H9 (cell line): ENCODE measurements around the gene SUMO4. TPM values are rescaled to one million over a fixed set of nuclear protein-coding genes. Genes with fewer than 3 reads are reported as not detected.

Experiments
- DNase-seq: peaks from one replicate; pipeline ENCODE4 v3.0.0-alpha.2; 2017
- H2AFZ ChIP-seq: one replicate; pipeline ENCODE4 v1.6.1; 2013; ENCODE audit warnings: mild to moderate bottlenecking, low read length, control low read depth, moderate library complexity
- H2AK5ac ChIP-seq: 2 replicates; pipeline ENCODE4 v1.6.1; 2013; ENCODE audit warnings: low read length, control low read depth, mixed read lengths; ENCODE audit not compliant: insufficient read length
- H2BK120ac ChIP-seq: one replicate; pipeline ENCODE4 v1.6.1; 2013; ENCODE audit warnings: low read depth, mild to moderate bottlenecking, low read length, control low read depth, inconsistent platforms; ENCODE audit not compliant: poor library complexity, severe bottlenecking
- H2BK12ac ChIP-seq: 2 replicates; pipeline ENCODE4 v1.6.1; 2013; ENCODE audit warnings: low read length, control low read depth, mixed read lengths, low read depth; ENCODE audit not compliant: insufficient read length
- H2BK15ac ChIP-seq: 2 replicates; pipeline ENCODE4 v1.6.1; 2013; ENCODE audit warnings: low read depth, low read length, control low read depth
- H2BK20ac ChIP-seq: one replicate; pipeline ENCODE4 v1.6.1; 2013; ENCODE audit warnings: low read depth, mild to moderate bottlenecking, low read length, control low read depth, inconsistent platforms; ENCODE audit not compliant: poor library complexity, severe bottlenecking
- H2BK5ac ChIP-seq: 2 replicates; pipeline ENCODE4 v1.6.1; 2013; ENCODE audit warnings: low read length, control low read depth, mixed read lengths; ENCODE audit not compliant: insufficient read length
- H3K14ac ChIP-seq: 2 replicates; pipeline ENCODE4 v1.6.1; 2013; ENCODE audit warnings: low read length, control low read depth; ENCODE audit not compliant: insufficient read depth
- H3K18ac ChIP-seq: 2 replicates; pipeline ENCODE4 v1.6.1; 2013; ENCODE audit warnings: low read depth, mild to moderate bottlenecking, mixed read lengths, low read length, control low read depth; ENCODE audit not compliant: insufficient read length
- H3K23ac ChIP-seq: 2 replicates; pipeline ENCODE4 v1.6.1; 2013; ENCODE audit warnings: low read length, control low read depth, mixed read lengths, low read depth; ENCODE audit not compliant: insufficient read length
- H3K23me2 ChIP-seq: 2 replicates; pipeline ENCODE4 v1.6.1; 2013; ENCODE audit warnings: low read depth, mild to moderate bottlenecking, mixed read lengths, low read length, control low read depth; ENCODE audit not compliant: insufficient read length, poor library complexity, severe bottlenecking
- H3K27ac ChIP-seq: 2 replicates; pipeline ENCODE4 v1.5.1; 2013; ENCODE audit warnings: low read length, control low read depth, mixed read lengths, low read depth; ENCODE audit not compliant: insufficient read length
- H3K27me3 ChIP-seq: 2 replicates; pipeline ENCODE4 v1.6.1; 2013; ENCODE audit warnings: low read length, control low read depth, inconsistent platforms; ENCODE audit not compliant: insufficient read depth
- H3K4ac ChIP-seq: 2 replicates; pipeline ENCODE4 v1.6.1; 2013; ENCODE audit warnings: low read depth, mild to moderate bottlenecking, control low read depth, inconsistent platforms, low read length, moderate library complexity
- H3K4me1 ChIP-seq: 2 replicates; pipeline ENCODE4 v1.6.1; 2013; ENCODE audit warnings: low read length, control low read depth, inconsistent platforms; ENCODE audit not compliant: insufficient read depth
- H3K4me2 ChIP-seq: 2 replicates; pipeline ENCODE4 v1.6.1; 2013; ENCODE audit warnings: low read length, control low read depth, mixed read lengths; ENCODE audit not compliant: insufficient read length, insufficient read depth
- H3K56ac ChIP-seq: 2 replicates; pipeline ENCODE4 v1.6.1; 2013; ENCODE audit warnings: low read depth, mild to moderate bottlenecking, mixed read lengths, low read length, control low read depth; ENCODE audit not compliant: insufficient read length
- H3K79me1 ChIP-seq: 2 replicates; pipeline ENCODE4 v1.6.1; 2013; ENCODE audit warnings: low read depth, mild to moderate bottlenecking, moderate library complexity, low read length, control low read depth, inconsistent platforms; ENCODE audit not compliant: insufficient read depth, poor library complexity, severe bottlenecking
- H3K79me2 ChIP-seq: 2 replicates; pipeline ENCODE4 v1.6.1; 2013; ENCODE audit warnings: low read length, control low read depth, inconsistent platforms; ENCODE audit not compliant: insufficient read depth
- H3K9ac ChIP-seq: 2 replicates; pipeline ENCODE4 v1.6.1; 2013; ENCODE audit warnings: low read length, control low read depth, mixed read lengths; ENCODE audit not compliant: insufficient read length; ENCODE audit errors: extremely low read depth
- H3K9me3 ChIP-seq: one replicate; pipeline ENCODE4 v1.6.1; 2013; ENCODE audit warnings: low read depth, low read length, inconsistent platforms; ENCODE audit not compliant: control insufficient read depth
- H3T11ph ChIP-seq: one replicate; pipeline ENCODE4 v1.6.1; 2013; ENCODE audit warnings: mild to moderate bottlenecking, low read length, control low read depth, inconsistent platforms
- H4K20me1 ChIP-seq: one replicate; pipeline ENCODE4 v1.6.1; 2013; ENCODE audit not compliant: control insufficient read depth, insufficient read length, insufficient read depth
- H4K5ac ChIP-seq: 2 replicates; pipeline ENCODE4 v1.6.1; 2013; ENCODE audit warnings: low read depth, mild to moderate bottlenecking, mixed read lengths, low read length, control low read depth; ENCODE audit not compliant: insufficient read length
- H4K8ac ChIP-seq: replicated peaks from 2 replicates; pipeline ENCODE4 v1.6.1; 2013; ENCODE audit warnings: low read length, control low read depth, mixed read lengths, low read depth; ENCODE audit not compliant: insufficient read length
- H4K91ac ChIP-seq: 2 replicates; pipeline ENCODE4 v1.6.1; 2013; ENCODE audit warnings: low read depth, mild to moderate bottlenecking, moderate library complexity, mixed read lengths, low read length, control low read depth; ENCODE audit not compliant: insufficient read length
- H3K27ac Mint-ChIP-seq, 3 experiments: 2 replicates in 2 of 3; 3 replicates in 1 of 3; pipeline ENCODE4 v1.8.0; 2020 to 2021; ENCODE audit warnings: mixed read lengths in 3 of 3, mild to moderate bottlenecking in 1 of 3, moderate library complexity in 1 of 3
- H3K27me3 Mint-ChIP-seq: 2 replicates; pipeline ENCODE4 v1.8.0; 2021; ENCODE audit warnings: low read depth, mild to moderate bottlenecking, moderate library complexity, mixed read lengths
- H3K36me3 Mint-ChIP-seq, 3 experiments: 2 replicates in 2 of 3; 3 replicates in 1 of 3; pipeline ENCODE4 v1.8.0; 2020 to 2021; ENCODE audit warnings: low read depth in 3 of 3, mixed read lengths in 3 of 3; ENCODE audit not compliant: insufficient read depth in 1 of 3
- H3K4me1 Mint-ChIP-seq, 2 experiments: 2 replicates each; pipeline ENCODE4 v1.8.0; 2020; ENCODE audit warnings: mixed read lengths in 2 of 2
- H3K4me3 Mint-ChIP-seq, 2 experiments: 2 replicates in 1 of 2; 3 replicates in 1 of 2; pipeline ENCODE4 v1.8.0; 2020 to 2021; ENCODE audit warnings: mild to moderate bottlenecking in 2 of 2, mixed read lengths in 2 of 2, moderate library complexity in 1 of 2
- H3K9me3 Mint-ChIP-seq, 2 experiments: 2 replicates in 1 of 2; 3 replicates in 1 of 2; pipeline ENCODE4 v1.8.0; 2020; ENCODE audit warnings: mild to moderate bottlenecking in 2 of 2, mixed read lengths in 2 of 2, moderate library complexity in 1 of 2
- WGBS: extraction: QIAGEN DNeasy Blood & Tissue Kit; methylation state at CpG from one replicate; pipeline ENCODE4 v1.1.7; 2013; ENCODE audit warnings: missing lambda C conversion rate, low lambda C conversion rate, mixed read lengths; ENCODE audit not compliant: insufficient read length; ENCODE audit errors: extremely low coverage; 5-methylcytosine and 5-hydroxymethylcytosine counted together
- total RNA-seq: library from RNA; stranded (reverse); gene quantifications from 2 replicates; pipeline ENCODE4 v1.2.1, GENCODE V29; 2021
- TF ChIP-seq, protein P1 (sequence below): fragments of 200-600 bp; sonication (generic); conservative IDR thresholded peaks from 3 replicates; pipeline ENCODE4 v1.8.0; 2021; ENCODE audit warnings: antibody characterized with exemption, mild to moderate bottlenecking

Gene SUMO4
- total RNA-seq, 1 experiment from 2014 or later: 1.5 TPM

DNA sequence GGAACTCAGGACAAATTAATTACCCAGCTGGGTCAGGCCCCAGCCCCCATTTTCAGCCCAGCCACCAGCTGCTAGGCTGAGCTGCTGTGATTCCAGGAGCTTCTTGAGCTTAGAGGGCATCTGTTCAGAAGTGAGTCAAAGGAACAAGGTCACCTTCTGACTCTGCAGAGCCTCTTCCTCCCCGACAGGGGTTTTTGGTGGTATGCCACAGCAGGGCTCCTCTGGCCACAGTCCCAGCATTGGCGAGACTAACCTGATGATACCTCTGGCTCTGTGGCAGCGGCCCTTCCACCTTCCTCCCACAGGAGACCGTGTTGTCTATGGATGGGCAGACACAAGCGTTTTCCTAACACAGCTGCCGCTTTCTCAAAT lies 45.0 kb downstream of the SUMO4 start:
- whole genome bisulfite sequencing: no CpG with 5 or more reads among the region's 6 CpGs

More for the DNA sequence above, 45.0 kb downstream of the SUMO4 start:
- no peak overlapping the region for H3K56ac ChIP-seq
- H2AK5ac ChIP-seq: no peak overlapping the region
- Mint-ChIP-seq H3K4me1 (peaks cover 0 to 5% of the 10 kb centered on the region in 2 experiments; a peak in 1 of 4 replicates), H3K4me3 (no peak overlapping the region), H3K36me3 (no peaks in the 10 kb centered on the region), H3K27ac (no peak overlapping the region), H3K9me3 (peaks cover 0 to 3% of the 10 kb centered on the region in 2 experiments; a peak in 3 of 5 replicates), H3K27me3 (peaks cover 19% of the 10 kb centered on the region)
- H3K27me3 ChIP-seq: peaks cover 4% of the 10 kb centered on the region; the same call in 1 of the 2 replicates
- no peak overlapping the region for H2AFZ ChIP-seq
- H2BK5ac ChIP-seq: no peak overlapping the region
- H4K8ac ChIP-seq: no peak overlapping the region
- no peak overlapping the region for H3K4me2 ChIP-seq
- no peak overlapping the region for H3K27ac ChIP-seq
- no peak overlapping the region for H2BK15ac ChIP-seq
- H2BK12ac ChIP-seq: no peak overlapping the region
- no peaks in the 10 kb centered on the region for H3K9me3 ChIP-seq
- H3K14ac ChIP-seq: no peak overlapping the region
- no peak overlapping the region for H3K4ac ChIP-seq
- H3K79me2 ChIP-seq: no peaks in the 10 kb centered on the region
- H3K18ac ChIP-seq: no peak overlapping the region
- no peak overlapping the region for H3T11ph ChIP-seq
- no peak overlapping the region for H2BK120ac ChIP-seq
- H4K91ac ChIP-seq: no peak overlapping the region
- H2BK20ac ChIP-seq: no peak overlapping the region
- H3K4me1 ChIP-seq: no peaks in the 10 kb centered on the region
- DNase-seq: no peak
- TF ChIP-seq, protein P1, sequence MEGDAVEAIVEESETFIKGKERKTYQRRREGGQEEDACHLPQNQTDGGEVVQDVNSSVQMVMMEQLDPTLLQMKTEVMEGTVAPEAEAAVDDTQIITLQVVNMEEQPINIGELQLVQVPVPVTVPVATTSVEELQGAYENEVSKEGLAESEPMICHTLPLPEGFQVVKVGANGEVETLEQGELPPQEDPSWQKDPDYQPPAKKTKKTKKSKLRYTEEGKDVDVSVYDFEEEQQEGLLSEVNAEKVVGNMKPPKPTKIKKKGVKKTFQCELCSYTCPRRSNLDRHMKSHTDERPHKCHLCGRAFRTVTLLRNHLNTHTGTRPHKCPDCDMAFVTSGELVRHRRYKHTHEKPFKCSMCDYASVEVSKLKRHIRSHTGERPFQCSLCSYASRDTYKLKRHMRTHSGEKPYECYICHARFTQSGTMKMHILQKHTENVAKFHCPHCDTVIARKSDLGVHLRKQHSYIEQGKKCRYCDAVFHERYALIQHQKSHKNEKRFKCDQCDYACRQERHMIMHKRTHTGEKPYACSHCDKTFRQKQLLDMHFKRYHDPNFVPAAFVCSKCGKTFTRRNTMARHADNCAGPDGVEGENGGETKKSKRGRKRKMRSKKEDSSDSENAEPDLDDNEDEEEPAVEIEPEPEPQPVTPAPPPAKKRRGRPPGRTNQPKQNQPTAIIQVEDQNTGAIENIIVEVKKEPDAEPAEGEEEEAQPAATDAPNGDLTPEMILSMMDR: no peak
- no peak overlapping the region for H4K5ac ChIP-seq
- H4K20me1 ChIP-seq: no peaks in the 10 kb centered on the region
- H3K79me1 ChIP-seq: no peaks in the 10 kb centered on the region
- H3K23ac ChIP-seq: no peak overlapping the region
- no peak overlapping the region for H3K9ac ChIP-seq
- H3K23me2 ChIP-seq: no peaks in the 10 kb centered on the region
